Ovary (tissue), 3 donors: ENCODE results near the gene DISC1.

Source experiments
- EP300 ChIP-seq: sonication (generic); formaldehyde crosslinking; IDR thresholded peaks from one replicate; pipeline ENCODE4 v1.6.1; 2017; ENCODE audit warnings: antibody characterized with exemption
- POLR2A ChIP-seq: fragments of 450-650 bp; IDR thresholded peaks from one replicate; pipeline ENCODE4 v1.6.1; 2017; ENCODE audit warnings: antibody characterized with exemption, mild to moderate bottlenecking, moderate library complexity
- TF ChIP-seq, protein P1 (sequence below), 3 donors: fragments of 450-650 bp in 2 of 3; fragments of 200-600 bp in 1 of 3; IDR thresholded peaks; one replicate each; pipeline versions ENCODE4 v1.5.1 to v1.8.0; 2016 to 2022; ENCODE audit warnings: antibody characterized with exemption in 3 of 3, mild to moderate bottlenecking in 1 of 3
- donor health status: DM: no; HTN: no; CAD: no.

- TF ChIP-seq, protein P1, sequence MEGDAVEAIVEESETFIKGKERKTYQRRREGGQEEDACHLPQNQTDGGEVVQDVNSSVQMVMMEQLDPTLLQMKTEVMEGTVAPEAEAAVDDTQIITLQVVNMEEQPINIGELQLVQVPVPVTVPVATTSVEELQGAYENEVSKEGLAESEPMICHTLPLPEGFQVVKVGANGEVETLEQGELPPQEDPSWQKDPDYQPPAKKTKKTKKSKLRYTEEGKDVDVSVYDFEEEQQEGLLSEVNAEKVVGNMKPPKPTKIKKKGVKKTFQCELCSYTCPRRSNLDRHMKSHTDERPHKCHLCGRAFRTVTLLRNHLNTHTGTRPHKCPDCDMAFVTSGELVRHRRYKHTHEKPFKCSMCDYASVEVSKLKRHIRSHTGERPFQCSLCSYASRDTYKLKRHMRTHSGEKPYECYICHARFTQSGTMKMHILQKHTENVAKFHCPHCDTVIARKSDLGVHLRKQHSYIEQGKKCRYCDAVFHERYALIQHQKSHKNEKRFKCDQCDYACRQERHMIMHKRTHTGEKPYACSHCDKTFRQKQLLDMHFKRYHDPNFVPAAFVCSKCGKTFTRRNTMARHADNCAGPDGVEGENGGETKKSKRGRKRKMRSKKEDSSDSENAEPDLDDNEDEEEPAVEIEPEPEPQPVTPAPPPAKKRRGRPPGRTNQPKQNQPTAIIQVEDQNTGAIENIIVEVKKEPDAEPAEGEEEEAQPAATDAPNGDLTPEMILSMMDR (IDR thresholded peaks at IDR 0.05), result no peak
- TF ChIP-seq POLR2A, result no peak
- no peak for TF ChIP-seq EP300
Observed at GRCh38 chr1:232033285-232033684, 406.7 kb downstream of the DISC1 start.
